Measurements from ENCODE around the gene ALG12. TPM values are rescaled to one million over a fixed set of nuclear protein-coding genes. Genes with fewer than 3 reads are reported as not detected.

Gene ALG12
- total RNA-seq, 1 donor from 2014 or later: 17.0 TPM

DNA sequence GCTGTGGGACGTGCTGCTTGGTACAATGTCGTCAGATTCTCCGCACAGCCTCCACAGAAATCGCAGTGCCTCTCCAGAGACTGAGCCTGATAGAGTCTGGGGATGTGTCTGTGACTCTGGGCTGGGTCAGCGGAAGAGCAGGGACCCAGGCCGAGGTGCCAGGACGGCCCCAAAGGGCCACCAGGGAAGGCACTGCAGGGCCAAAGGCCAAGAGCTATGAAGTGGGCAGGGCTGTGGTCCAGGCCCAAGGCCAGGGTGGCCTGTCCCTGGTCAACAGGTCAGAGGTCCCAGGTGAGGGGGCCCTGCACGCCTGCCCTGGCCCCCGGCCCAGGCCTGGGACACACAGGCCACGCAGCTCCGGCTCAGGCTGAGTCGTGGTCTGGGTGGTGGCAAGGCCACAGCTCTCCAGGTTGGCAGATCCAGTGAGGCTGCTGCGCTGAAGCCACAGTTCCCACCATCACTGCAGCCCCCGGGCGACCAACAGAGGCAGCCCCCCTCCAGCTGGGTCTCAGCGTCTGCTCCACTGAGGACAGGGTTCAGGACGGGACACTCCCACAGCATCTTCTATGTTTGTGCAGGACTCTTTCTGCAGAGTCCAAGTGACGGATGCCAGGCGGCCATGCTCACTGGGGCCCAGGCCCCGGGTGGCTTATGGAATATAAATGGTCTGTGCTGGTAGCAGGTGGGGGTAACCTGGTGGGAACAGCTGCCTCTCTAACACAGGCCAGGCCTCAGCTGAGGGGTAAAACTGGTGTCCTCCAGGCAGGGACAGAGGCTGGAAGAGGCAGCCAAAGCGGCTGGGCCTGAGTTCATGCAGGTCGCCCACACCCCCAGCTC lies 37.6 kb upstream of the ALG12 start:
- Histone ChIP-seq H3K4me1 (peaks cover 59% of the 10 kb centered on the region), H3K27ac (replicated peaks) (peak overlapping the region; percentile 83), H3K9me3 (replicated peaks) (no peaks in the 10 kb centered on the region), H3K36me3 (no peaks in the 10 kb centered on the region), H3K27me3 (ENCODE audit: low read depth) (no peaks in the 10 kb centered on the region), H3K4me3 (no peak overlapping the region)
- peak; percentile 18 for DNase-seq
- intact Hi-C loops (cut with micrococcal nuclease): no loop called here
- TF ChIP-seq, protein P1, sequence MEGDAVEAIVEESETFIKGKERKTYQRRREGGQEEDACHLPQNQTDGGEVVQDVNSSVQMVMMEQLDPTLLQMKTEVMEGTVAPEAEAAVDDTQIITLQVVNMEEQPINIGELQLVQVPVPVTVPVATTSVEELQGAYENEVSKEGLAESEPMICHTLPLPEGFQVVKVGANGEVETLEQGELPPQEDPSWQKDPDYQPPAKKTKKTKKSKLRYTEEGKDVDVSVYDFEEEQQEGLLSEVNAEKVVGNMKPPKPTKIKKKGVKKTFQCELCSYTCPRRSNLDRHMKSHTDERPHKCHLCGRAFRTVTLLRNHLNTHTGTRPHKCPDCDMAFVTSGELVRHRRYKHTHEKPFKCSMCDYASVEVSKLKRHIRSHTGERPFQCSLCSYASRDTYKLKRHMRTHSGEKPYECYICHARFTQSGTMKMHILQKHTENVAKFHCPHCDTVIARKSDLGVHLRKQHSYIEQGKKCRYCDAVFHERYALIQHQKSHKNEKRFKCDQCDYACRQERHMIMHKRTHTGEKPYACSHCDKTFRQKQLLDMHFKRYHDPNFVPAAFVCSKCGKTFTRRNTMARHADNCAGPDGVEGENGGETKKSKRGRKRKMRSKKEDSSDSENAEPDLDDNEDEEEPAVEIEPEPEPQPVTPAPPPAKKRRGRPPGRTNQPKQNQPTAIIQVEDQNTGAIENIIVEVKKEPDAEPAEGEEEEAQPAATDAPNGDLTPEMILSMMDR (IDR thresholded peaks at IDR 0.05; ENCODE audit: borderline replicate concordance): no peak

DNA sequence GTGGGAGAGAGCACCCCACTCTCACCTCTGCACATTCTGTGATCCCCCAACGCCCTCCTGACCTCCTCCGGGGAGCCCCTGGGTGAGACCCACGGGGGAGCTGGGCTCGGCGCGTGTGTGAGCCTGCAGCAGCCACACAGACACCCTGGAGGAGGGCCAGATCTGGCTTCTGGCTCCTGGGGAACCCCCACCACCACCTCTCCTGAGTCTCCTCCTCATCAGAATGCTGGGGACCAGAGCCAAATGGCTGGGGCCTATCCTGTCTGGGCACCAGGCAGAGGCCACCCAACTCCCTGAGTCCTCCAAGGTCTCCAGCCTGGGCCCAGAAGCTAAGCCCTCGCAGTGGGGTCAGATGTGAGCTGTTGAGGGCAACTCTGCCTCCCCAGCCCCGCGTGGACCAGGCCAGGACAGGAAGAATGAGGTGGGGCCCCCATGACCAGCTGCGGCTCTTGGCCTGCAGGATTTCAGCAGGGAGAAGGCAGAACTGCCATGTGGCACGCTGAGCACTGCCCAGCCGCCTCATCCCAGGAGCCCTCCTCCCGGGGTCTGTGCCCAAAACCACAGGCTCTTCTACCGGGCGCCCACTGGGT lies 36.8 kb upstream of the ALG12 start:
- H3K4me3 ChIP-seq: no peak overlapping the region
- H3K9me3 ChIP-seq (replicated peaks): no peaks in the 10 kb centered on the region
- peaks cover 58% of the 10 kb centered on the region for H3K4me1 ChIP-seq
- no peaks in the 10 kb centered on the region for H3K27me3 ChIP-seq (ENCODE audit: low read depth)
- TF ChIP-seq, protein P1 (IDR thresholded peaks at IDR 0.05; ENCODE audit: borderline replicate concordance): no peak
- intact Hi-C loops (cut with micrococcal nuclease): no loop called here
- no peaks in the 10 kb centered on the region for H3K36me3 ChIP-seq
- DNase-seq: peak; percentile 16
- H3K27ac ChIP-seq (replicated peaks): peak overlapping the region; percentile 83

DNA sequence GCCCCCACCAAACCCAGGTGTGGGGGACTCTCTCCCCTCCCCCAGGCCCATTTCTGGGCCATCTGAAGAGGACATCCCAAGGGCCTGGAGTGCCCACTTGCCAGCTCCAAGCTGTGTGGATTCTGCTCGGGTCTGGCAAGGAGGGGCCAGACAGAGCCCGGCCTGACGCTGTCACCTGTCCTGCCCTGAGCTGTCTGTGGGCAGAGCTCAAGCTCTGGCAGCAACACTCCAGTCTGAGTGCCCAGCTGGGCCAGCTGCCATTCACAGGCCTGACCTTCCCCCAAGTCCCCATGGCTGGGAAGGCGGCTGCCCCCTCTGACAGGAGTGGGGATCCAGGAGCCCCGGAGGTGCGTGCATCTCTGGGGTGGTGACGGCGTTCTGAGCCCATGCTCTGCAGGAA lies 36.1 kb upstream of the ALG12 start:
- DNase-seq: peak; percentile 79
- intact Hi-C loops (cut with micrococcal nuclease): no loop called here
- Histone ChIP-seq H3K36me3 (no peaks in the 10 kb centered on the region), H3K4me3 (no peak overlapping the region), H3K4me1 (peaks cover 51% of the 10 kb centered on the region), H3K27ac (replicated peaks) (peak overlapping the region; percentile 83), H3K9me3 (replicated peaks) (no peaks in the 10 kb centered on the region), H3K27me3 (ENCODE audit: low read depth) (no peaks in the 10 kb centered on the region)
- TF ChIP-seq, protein P1 (IDR thresholded peaks at IDR 0.05; ENCODE audit: borderline replicate concordance): no peak

DNA sequence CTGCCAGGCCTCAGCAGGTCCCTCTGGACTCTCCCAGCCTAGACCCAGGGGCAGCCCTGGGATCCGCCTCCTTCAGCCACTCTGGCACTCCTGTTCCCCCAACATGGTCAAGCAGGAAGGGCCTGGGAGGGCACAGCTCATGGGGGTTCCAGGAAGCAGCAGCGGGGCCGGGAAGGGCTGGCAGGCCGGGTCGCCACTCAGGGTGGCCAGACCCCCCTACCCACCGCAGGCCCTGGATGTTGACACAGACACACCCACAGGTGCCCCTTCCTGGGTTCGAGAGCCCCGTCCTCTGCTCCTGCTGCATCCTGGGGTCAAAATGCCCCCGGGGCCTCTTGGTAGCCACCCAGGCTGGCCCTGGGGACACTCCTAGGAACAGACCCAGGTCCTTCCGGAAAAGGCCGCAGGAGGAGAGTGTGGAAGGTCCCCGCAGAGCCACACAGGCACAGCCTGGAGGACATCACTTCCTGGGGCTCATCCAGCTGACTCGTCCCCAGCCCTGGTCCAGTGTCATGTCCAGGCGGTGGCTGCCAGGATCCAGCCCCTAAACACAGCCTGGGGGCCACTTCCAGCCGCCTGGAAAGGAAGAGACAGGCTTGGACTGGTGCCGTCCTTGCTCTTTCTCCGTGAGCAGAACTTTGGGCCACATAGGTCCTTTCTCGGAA lies 35.6 kb upstream of the ALG12 start:
- Histone ChIP-seq H3K27ac (replicated peaks) (peak overlapping the region; percentile 83), H3K9me3 (replicated peaks) (no peaks in the 10 kb centered on the region), H3K36me3 (no peaks in the 10 kb centered on the region), H3K27me3 (ENCODE audit: low read depth) (no peaks in the 10 kb centered on the region), H3K4me3 (no peak overlapping the region), H3K4me1 (peaks cover 50% of the 10 kb centered on the region)
- intact Hi-C loops (cut with micrococcal nuclease): no loop called here
- TF ChIP-seq, protein P1 (IDR thresholded peaks at IDR 0.05; ENCODE audit: borderline replicate concordance): no peak
- peak; percentile 44 for DNase-seq

DNA sequence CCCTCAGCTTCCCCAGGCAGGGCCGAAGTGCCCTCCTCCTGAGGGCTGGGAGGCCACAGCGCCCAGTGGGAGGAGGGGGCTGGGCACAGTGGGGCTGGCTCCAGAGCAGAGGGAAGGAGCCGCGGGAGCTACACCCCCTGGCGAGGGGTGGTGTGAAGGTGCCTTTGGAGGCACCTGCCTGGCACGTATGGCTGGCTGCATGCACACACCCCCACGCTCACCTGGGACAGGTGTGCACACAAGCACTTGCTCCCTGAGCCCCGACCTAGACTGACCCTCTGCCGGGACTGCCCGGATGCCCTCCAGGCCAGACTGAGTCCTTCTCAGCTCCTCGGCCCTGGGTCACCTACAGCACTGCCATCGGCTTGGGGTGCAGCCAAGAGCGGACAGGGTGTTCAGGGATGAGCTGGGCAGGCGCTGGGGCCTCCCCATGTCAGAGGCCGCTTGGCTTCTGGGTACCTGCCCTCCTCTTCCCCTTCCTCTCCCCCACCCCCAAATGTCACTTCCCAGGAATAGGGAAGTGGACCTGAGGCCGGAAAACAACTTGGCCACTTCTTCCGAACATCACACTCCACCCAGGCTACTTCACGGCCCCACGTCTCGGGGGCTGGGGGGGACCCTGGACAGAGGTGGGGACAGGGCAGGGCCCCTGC lies 34.9 kb upstream of the ALG12 start:
- no peaks in the 10 kb centered on the region for H3K36me3 ChIP-seq
- H3K27ac ChIP-seq (replicated peaks): peak overlapping the region; percentile 83
- peaks cover 56% of the 10 kb centered on the region for H3K4me1 ChIP-seq
- intact Hi-C loops (cut with micrococcal nuclease): no loop called here
- H3K4me3 ChIP-seq: no peak overlapping the region
- no peaks in the 10 kb centered on the region for H3K27me3 ChIP-seq (ENCODE audit: low read depth)
- no peaks in the 10 kb centered on the region for H3K9me3 ChIP-seq (replicated peaks)
- TF ChIP-seq, protein P1 (IDR thresholded peaks at IDR 0.05; ENCODE audit: borderline replicate concordance): no peak
- DNase-seq: no peak

Data from left ventricle myocardium inferior (tissue), 1 donor.